H1 (cell line): ENCODE results near the gene ENO3. TPM values are rescaled to one million over a fixed set of nuclear protein-coding genes. Genes with fewer than 3 reads are reported as not detected.
A peak's percentile ranks its signal among the peaks of the same experiment; 100 is the strongest.

Source experiments
- CTCF ChIA-PET: fragments of 300-600 bp; sonication (Branson Sonifier 250); formaldehyde crosslinking; loops from one replicate; lab custom pipeline; 2021; ENCODE audit not compliant: partially characterized antibody; lab: Charles Lee
- POLR2A ChIA-PET: fragments of 300-600 bp; sonication (Branson Sonifier 250); formaldehyde crosslinking; loops from one replicate; lab custom pipeline; 2021; ENCODE audit warnings: inconsistent platforms; ENCODE audit not compliant: partially characterized antibody; lab: Charles Lee
- DNase-seq, 2 experiments: peaks; one replicate each; pipeline versions ENCODE4 v3.0.0 to v3.0.0-alpha.2; 2010 to 2022; ENCODE audit warnings: low spot score in 2 of 2, low read depth in 1 of 2, mixed read lengths in 1 of 2
- FAIRE-seq: peaks from 2 replicates; lab custom pipeline; 2011; peaks lifted over from hg19 to GRCh38; lab: Jason Lieb, UNC
- H2AFZ ChIP-seq: 2 replicates; pipeline ENCODE4 v1.8.1; 2012; ENCODE audit warnings: low read length, inconsistent platforms
- H2AK5ac ChIP-seq: 2 replicates; pipeline ENCODE4 v1.6.1; 2013; ENCODE audit warnings: low read depth, low read length
- H2BK120ac ChIP-seq: replicated peaks from 2 replicates; pipeline ENCODE3; 2013; ENCODE audit warnings: low read depth, low read length, inconsistent platforms
- H2BK12ac ChIP-seq: 2 replicates; pipeline ENCODE4 v1.6.1; 2013; ENCODE audit warnings: low read depth, low read length
- H2BK15ac ChIP-seq: 2 replicates; pipeline ENCODE4 v1.6.1; 2013; ENCODE audit warnings: low read length
- H2BK20ac ChIP-seq: 2 replicates; pipeline ENCODE4 v1.6.1; 2013; ENCODE audit warnings: low read length
- H2BK5ac ChIP-seq: 2 replicates; pipeline ENCODE4 v1.6.1; 2013; ENCODE audit warnings: low read depth, low read length
- H3K14ac ChIP-seq: 2 replicates; pipeline ENCODE4 v1.6.1; 2013; ENCODE audit warnings: inconsistent platforms; ENCODE audit not compliant: insufficient read length
- H3K18ac ChIP-seq: 2 replicates; pipeline ENCODE4 v1.6.1; 2013; ENCODE audit warnings: low read length; ENCODE audit errors: extremely low read depth
- H3K23ac ChIP-seq: 2 replicates; pipeline ENCODE4 v1.6.1; 2013; ENCODE audit warnings: inconsistent platforms; ENCODE audit not compliant: insufficient read length
- H3K23me2 ChIP-seq: 2 replicates; pipeline ENCODE4 v1.6.1; 2013; ENCODE audit warnings: low read depth, low read length
- H3K27ac ChIP-seq: 2 replicates; pipeline ENCODE4 v1.6.1; 2011; ENCODE audit warnings: low read depth, low read length, inconsistent platforms
- H3K27me3 ChIP-seq, 4 experiments: replicated peaks in 1 of 4; 1 replicate in 1 of 4; 2 replicates in 3 of 4; pipeline versions ENCODE4 v1.6.1 to v1.8.1; 2011 to 2013; ENCODE audit warnings: low read length in 3 of 4, mild to moderate bottlenecking in 3 of 4, inconsistent platforms in 2 of 4, mixed read lengths in 2 of 4, moderate library complexity in 1 of 4; ENCODE audit not compliant: control insufficient read depth in 3 of 4, insufficient read depth in 3 of 4; ENCODE audit errors: extremely low read depth in 1 of 4
- H3K36me3 ChIP-seq, 4 experiments: 2 replicates each; pipeline versions ENCODE4 v1.6.1 to v1.8.1; 2011 to 2013; ENCODE audit warnings: mild to moderate bottlenecking in 4 of 4, low read length in 3 of 4, moderate library complexity in 2 of 4, control low read depth in 1 of 4, inconsistent platforms in 1 of 4; ENCODE audit not compliant: insufficient read depth in 4 of 4, control insufficient read depth in 2 of 4
- H3K4ac ChIP-seq: replicated peaks from 2 replicates; pipeline ENCODE3; 2013; ENCODE audit warnings: low read length, low read depth, mixed read lengths, inconsistent platforms; ENCODE audit not compliant: insufficient read length
- H3K4me1 ChIP-seq, 4 experiments: replicated peaks in 1 of 4; 1 replicate in 1 of 4; 2 replicates in 3 of 4; pipeline versions ENCODE4 v1.6.1 to v1.8.1; 2011 to 2013; ENCODE audit warnings: low read length in 3 of 4, inconsistent platforms in 2 of 4, mixed read lengths in 1 of 4; ENCODE audit not compliant: insufficient read depth in 4 of 4, control insufficient read depth in 3 of 4
- H3K4me2 ChIP-seq, 2 experiments: 2 replicates each; pipeline versions ENCODE4 v1.6.1 to v1.8.1; 2011 to 2013; ENCODE audit warnings: low read depth in 2 of 2, low read length in 2 of 2, control low read depth in 1 of 2, inconsistent platforms in 1 of 2, mild to moderate bottlenecking in 1 of 2; ENCODE audit not compliant: insufficient read depth in 1 of 2
- H3K4me3 ChIP-seq, 4 experiments: fragments of 200-600, 300-600 bp in 1 of 4; sonication (generic), shearing (Covaris generic), sonication (Bioruptor Twin) in 1 of 4; 2 replicates each; pipeline versions ENCODE4 v1.5.1 to v1.8.1; 2011 to 2016; ENCODE audit warnings: low read length in 4 of 4, low read depth in 3 of 4, control low read depth in 2 of 4, inconsistent platforms in 2 of 4, mild to moderate bottlenecking in 2 of 4, mixed read lengths in 1 of 4, moderate library complexity in 1 of 4; ENCODE audit not compliant: insufficient read depth in 2 of 4; ENCODE audit errors: extremely low read depth in 1 of 4
- H3K56ac ChIP-seq: replicated peaks from 2 replicates; pipeline ENCODE3; 2013; ENCODE audit warnings: low read depth, mild to moderate bottlenecking, mixed read lengths, low read length, inconsistent platforms; ENCODE audit not compliant: insufficient read length
- H3K79me1 ChIP-seq: 2 replicates; pipeline ENCODE4 v1.6.1; 2013; ENCODE audit warnings: low read depth, low read length, control low read depth
- H3K79me2 ChIP-seq, 2 experiments: 2 replicates each; pipeline versions ENCODE4 v1.6.1 to v1.8.1; 2012 to 2013; ENCODE audit warnings: low read length in 2 of 2, mild to moderate bottlenecking in 2 of 2, inconsistent platforms in 1 of 2; ENCODE audit not compliant: insufficient read depth in 2 of 2, control insufficient read depth in 1 of 2
- H3K9ac ChIP-seq, 4 experiments: replicated peaks in 1 of 4; 1 replicate in 1 of 4; 2 replicates in 3 of 4; pipeline versions ENCODE4 v1.6.1 to v1.8.1; 2011 to 2013; ENCODE audit warnings: low read depth in 3 of 4, low read length in 3 of 4, control low read depth in 2 of 4, mild to moderate bottlenecking in 2 of 4, moderate library complexity in 2 of 4, inconsistent platforms in 1 of 4; ENCODE audit errors: extremely low read depth in 1 of 4
- H3K9me3 ChIP-seq, 2 experiments: 2 replicates each; pipeline versions ENCODE4 v1.6.1 to v1.8.1; 2012 to 2013; ENCODE audit warnings: mild to moderate bottlenecking in 2 of 2, moderate library complexity in 2 of 2, control low read depth in 1 of 2, inconsistent platforms in 1 of 2, low read depth in 1 of 2, low read length in 1 of 2, mixed read lengths in 1 of 2; ENCODE audit not compliant: insufficient read depth in 2 of 2
- H4K20me1 ChIP-seq, 2 experiments: replicated peaks in 1 of 2; 2 replicates each; pipeline versions ENCODE3 to v1.8.1; 2011 to 2013; ENCODE audit warnings: inconsistent platforms in 2 of 2, low read length in 2 of 2, mild to moderate bottlenecking in 1 of 2; ENCODE audit not compliant: insufficient read depth in 2 of 2, control insufficient read depth in 1 of 2
- H4K5ac ChIP-seq: 2 replicates; pipeline ENCODE4 v1.6.1; 2013; ENCODE audit warnings: low read length, low read depth, mixed read lengths, inconsistent platforms; ENCODE audit not compliant: insufficient read length
- H4K8ac ChIP-seq: 2 replicates; pipeline ENCODE4 v1.8.0; 2013; ENCODE audit warnings: mild to moderate bottlenecking, moderate library complexity, low read length, inconsistent platforms; ENCODE audit not compliant: insufficient read depth; ENCODE audit errors: extremely low read depth
- H4K91ac ChIP-seq: replicated peaks from 2 replicates; pipeline ENCODE3; 2013; ENCODE audit warnings: low read length, mixed read lengths, inconsistent platforms; ENCODE audit not compliant: insufficient read length
- CREB1 ChIP-seq: IDR thresholded peaks from 2 replicates; pipeline ENCODE4 v1.6.1; 2012; ENCODE audit warnings: inconsistent platforms
- CTBP2 ChIP-seq: IDR thresholded peaks from 2 replicates; pipeline ENCODE4 v1.7.0; 2011; ENCODE audit warnings: borderline replicate concordance, mild to moderate bottlenecking, moderate library complexity, mixed read lengths, low read length; ENCODE audit not compliant: insufficient read depth, insufficient read length
- JUN ChIP-seq: IDR thresholded peaks from 2 replicates; pipeline ENCODE4 v1.6.1; 2011; ENCODE audit warnings: low read depth, mild to moderate bottlenecking, improper control_type of control experiment, low read length
- RAD21 ChIP-seq, 2 experiments: IDR thresholded peaks in 1 of 2; conservative IDR thresholded peaks in 1 of 2; 2 replicates each; pipeline ENCODE4 v1.6.1; 2011; ENCODE audit warnings: low read depth in 2 of 2, low read length in 2 of 2, improper control_type of control experiment in 1 of 2, inconsistent platforms in 1 of 2, mild to moderate bottlenecking in 1 of 2, moderate library complexity in 1 of 2
- RNF2 ChIP-seq: fragments of 200-900, 300-1000 bp; sonication (generic); IDR thresholded peaks from 2 replicates; pipeline ENCODE4 v1.7.1; 2016; ENCODE audit warnings: borderline replicate concordance, low read depth, mild to moderate bottlenecking, antibody characterized with exemption, low read length; ENCODE audit not compliant: poor library complexity, severe bottlenecking; ENCODE audit errors: missing control alignments
- WGBS, 2 experiments: shearing (Covaris generic) in 1 of 2; methylation state at CpG; one replicate each; pipeline versions ENCODE4 v1.1.6 to v1.1.7; 2013 to 2015; ENCODE audit warnings: low lambda C conversion rate in 2 of 2, mixed read lengths in 2 of 2, inconsistent platforms in 1 of 2, low coverage in 1 of 2, missing lambda C conversion rate in 1 of 2; ENCODE audit not compliant: insufficient replicate concordance in 2 of 2, insufficient coverage in 1 of 2, insufficient read length in 1 of 2; ENCODE audit errors: extremely low coverage in 1 of 2, missing lambda C conversion rate in 1 of 2; 5-methylcytosine and 5-hydroxymethylcytosine counted together
- polyA plus RNA-seq, 7 experiments: library from polyadenylated mRNA; depleted of rRNA in 3 of 7; stranded (reverse) in 5 of 7; unstranded in 2 of 7; fragments of >200 nt in 5 of 7; fragments of 200-250 nt in 2 of 7; gene quantifications; 1 replicate in 5 of 7; 2 replicates in 1 of 7; 4 replicates in 1 of 7; pipeline versions ENCODE4 v1.2.1 to v1.2.3, GENCODE V29; 2011 to 2013; ENCODE audit warnings: missing spikeins in 2 of 7, mixed read lengths in 2 of 7
- total RNA-seq: library from RNA; stranded (reverse); fragmentation: NEBNext Ultra II Directional; extraction: Animal tissue kit (Norgen Biotek cat#: 25700); gene quantifications from 2 replicates; pipeline ENCODE4 v1.2.1, GENCODE V29; 2021
- TF ChIP-seq, protein P1 (sequence below): IDR thresholded peaks from 2 replicates; pipeline ENCODE4 v1.6.1; 2012; ENCODE audit warnings: inconsistent platforms
- TF ChIP-seq, protein P2 (sequence below), 3 experiments: IDR thresholded peaks; 1 replicate in 2 of 3; 2 replicates in 1 of 3; pipeline versions ENCODE4 v1.5.1 to v1.6.1; 2011; ENCODE audit warnings: low read length in 3 of 3, mild to moderate bottlenecking in 3 of 3, inconsistent platforms in 2 of 3, low read depth in 1 of 3, moderate library complexity in 1 of 3; ENCODE audit not compliant: insufficient read depth in 1 of 3; ENCODE audit errors: control extremely low read depth in 1 of 3

Gene ENO3
- total and polyA plus RNA-seq, 2 of the 8 experiments (the other 6 are each of a cell fraction or from before 2014, with no cell fraction given), result 25.0 to 25.7 TPM

GRCh38 chr17:4903051-4903818, 47.7 kb upstream of the ENO3 start, which contains the start of gene CHRNE:
CHRNE (minus strand) TSS chr17:4903098; CDS start chr17:4903063, 35 bp downstream.
- Histone ChIP-seq H3K36me3 (no peaks in the 10 kb centered on the region), H3K23ac (no peak within 1 kb of the TSS), H2BK5ac (no peak within 1 kb of the TSS), H2BK15ac (no peak within 1 kb of the TSS; the same call in 1 of the 2 replicates), H3K9ac (no peak within 1 kb of the TSS; a peak in 1 of 7 replicates), H3K79me1 (no peaks in the 10 kb centered on the region), H3K4me2 (peak within 1 kb of the TSS in 1 of 2 experiments; percentile 51; a peak in 1 of 4 replicates), H2AFZ (no peak within 1 kb of the TSS), H3K4me3 (no peak within 1 kb of the TSS), H2BK20ac (no peak within 1 kb of the TSS), H4K91ac (no peak within 1 kb of the TSS), H2BK12ac (no peak within 1 kb of the TSS), H4K5ac (no peak within 1 kb of the TSS), H3K23me2 (peaks cover 3% of the 10 kb centered on the region; the same call in 1 of the 2 replicates), H4K8ac (no peak within 1 kb of the TSS; the same call in 1 of the 2 replicates), H2BK120ac (no peak within 1 kb of the TSS), H3K56ac (no peak within 1 kb of the TSS), H4K20me1 (no peaks in the 10 kb centered on the region), H3K27me3 (0 out of 7 replicates have a peak, but pooled peaks cover 0 to 2% (median 0%) of the 10 kb centered on the region in 4 experiments), H3K4me1 (peaks cover 3 to 14% (median 4%) of the 10 kb centered on the region in 4 experiments; a peak in 6 of 7 replicates), H3K18ac (no peak within 1 kb of the TSS), H3K4ac (no peak within 1 kb of the TSS), H3K9me3 (no peaks in the 10 kb centered on the region), H3K14ac (no peak within 1 kb of the TSS), H3K27ac (no peak within 1 kb of the TSS), H2AK5ac (no peak within 1 kb of the TSS), H3K79me2 (no peaks in the 10 kb centered on the region)
- ChIA-PET CTCF (interaction anchor here (0.7 to 4.4 kb wide), 21 partner anchors 9 to 1450 kb away, joined by 3 to 23 read pairs (median 3); partner anchors contain the start of genes CAMTA2, ENO3 and SLC25A11), POLR2A (interaction anchor here (0.8 to 6.4 kb wide), 3 partner anchors 34 to 195 kb away, joined by 3 to 49 read pairs (median 6); partner anchors contain the start of genes RNF167 and SLC25A11)
- 45% methylated on average over 9 of the region's 10 CpGs; no CpG with 5 or more reads in 1 of the 2 experiments for WGBS, 2 experiments
- FAIRE-seq (peak; percentile 99), DNase-seq (peak in 1 of 2 experiments; percentile 91)
- TF ChIP-seq RNF2 (no peak), JUN (no peak), CREB1 (peak; percentile 51; the same call in 1 of the 2 replicates), RAD21 (IDR thresholded peaks at IDR 0.05 in 1 of 2, conservative IDR thresholded peaks at IDR 0.05 in 1 of 2; ENCODE audit: low read depth in 2 of 2, low read length in 2 of 2) (peak; percentile 64 to 75), CTBP2 (no peak)
- TF ChIP-seq, protein P1, sequence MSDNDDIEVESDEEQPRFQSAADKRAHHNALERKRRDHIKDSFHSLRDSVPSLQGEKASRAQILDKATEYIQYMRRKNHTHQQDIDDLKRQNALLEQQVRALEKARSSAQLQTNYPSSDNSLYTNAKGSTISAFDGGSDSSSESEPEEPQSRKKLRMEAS, result peak; percentile 54; the same call in 1 of the 2 replicates
- TF ChIP-seq, protein P2, sequence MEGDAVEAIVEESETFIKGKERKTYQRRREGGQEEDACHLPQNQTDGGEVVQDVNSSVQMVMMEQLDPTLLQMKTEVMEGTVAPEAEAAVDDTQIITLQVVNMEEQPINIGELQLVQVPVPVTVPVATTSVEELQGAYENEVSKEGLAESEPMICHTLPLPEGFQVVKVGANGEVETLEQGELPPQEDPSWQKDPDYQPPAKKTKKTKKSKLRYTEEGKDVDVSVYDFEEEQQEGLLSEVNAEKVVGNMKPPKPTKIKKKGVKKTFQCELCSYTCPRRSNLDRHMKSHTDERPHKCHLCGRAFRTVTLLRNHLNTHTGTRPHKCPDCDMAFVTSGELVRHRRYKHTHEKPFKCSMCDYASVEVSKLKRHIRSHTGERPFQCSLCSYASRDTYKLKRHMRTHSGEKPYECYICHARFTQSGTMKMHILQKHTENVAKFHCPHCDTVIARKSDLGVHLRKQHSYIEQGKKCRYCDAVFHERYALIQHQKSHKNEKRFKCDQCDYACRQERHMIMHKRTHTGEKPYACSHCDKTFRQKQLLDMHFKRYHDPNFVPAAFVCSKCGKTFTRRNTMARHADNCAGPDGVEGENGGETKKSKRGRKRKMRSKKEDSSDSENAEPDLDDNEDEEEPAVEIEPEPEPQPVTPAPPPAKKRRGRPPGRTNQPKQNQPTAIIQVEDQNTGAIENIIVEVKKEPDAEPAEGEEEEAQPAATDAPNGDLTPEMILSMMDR (IDR thresholded peaks at IDR 0.05; ENCODE audit: control extremely low read depth in 1 of 3, insufficient read depth in 1 of 3, low read depth in 1 of 3, low read length in 3 of 3), result peak; percentile 71 to 89 (median 81)
